Neural crest cell (in vitro differentiated cells): ENCODE data around the gene TLE2. TPM values are rescaled to one million over a fixed set of nuclear protein-coding genes. Genes with fewer than 3 reads are reported as not detected.

ENCODE experiments used
- DNase-seq: peaks from one replicate; pipeline ENCODE4 v3.0.0; 2021; ENCODE audit warnings: low read depth, mixed read lengths, low spot score
- H3K27ac Mint-ChIP-seq: one replicate; pipeline ENCODE4 v1.8.0; 2021; ENCODE audit warnings: mild to moderate bottlenecking, mixed read lengths; ENCODE audit not compliant: unreplicated experiment
- H3K27me3 Mint-ChIP-seq: 2 replicates; pipeline ENCODE4 v1.8.0; 2021; ENCODE audit warnings: low read depth, mild to moderate bottlenecking, mixed read lengths
- H3K36me3 Mint-ChIP-seq: 2 replicates; pipeline ENCODE4 v1.8.0; 2021; ENCODE audit warnings: low read depth, mild to moderate bottlenecking, mixed read lengths
- H3K4me1 Mint-ChIP-seq: 2 replicates; pipeline ENCODE4 v1.8.0; 2021; ENCODE audit warnings: mixed read lengths
- H3K4me3 Mint-ChIP-seq: one replicate; pipeline ENCODE4 v1.8.0; 2021; ENCODE audit warnings: mild to moderate bottlenecking, mixed read lengths
- H3K9me3 Mint-ChIP-seq: 2 replicates; pipeline ENCODE4 v1.8.0; 2021; ENCODE audit warnings: mixed read lengths
- total RNA-seq: library from RNA; stranded (reverse); gene quantifications from 2 replicates; pipeline ENCODE4 v1.2.1, GENCODE V29; 2021
- TF ChIP-seq, protein P1 (sequence below): fragments of 200-600 bp; sonication (generic); conservative IDR thresholded peaks from 2 replicates; pipeline ENCODE4 v1.5.0; 2021; ENCODE audit warnings: antibody characterized with exemption, mild to moderate bottlenecking

TLE2 gene
- total RNA-seq, 1 donor from 2014 or later = 1.4 TPM

DNA sequence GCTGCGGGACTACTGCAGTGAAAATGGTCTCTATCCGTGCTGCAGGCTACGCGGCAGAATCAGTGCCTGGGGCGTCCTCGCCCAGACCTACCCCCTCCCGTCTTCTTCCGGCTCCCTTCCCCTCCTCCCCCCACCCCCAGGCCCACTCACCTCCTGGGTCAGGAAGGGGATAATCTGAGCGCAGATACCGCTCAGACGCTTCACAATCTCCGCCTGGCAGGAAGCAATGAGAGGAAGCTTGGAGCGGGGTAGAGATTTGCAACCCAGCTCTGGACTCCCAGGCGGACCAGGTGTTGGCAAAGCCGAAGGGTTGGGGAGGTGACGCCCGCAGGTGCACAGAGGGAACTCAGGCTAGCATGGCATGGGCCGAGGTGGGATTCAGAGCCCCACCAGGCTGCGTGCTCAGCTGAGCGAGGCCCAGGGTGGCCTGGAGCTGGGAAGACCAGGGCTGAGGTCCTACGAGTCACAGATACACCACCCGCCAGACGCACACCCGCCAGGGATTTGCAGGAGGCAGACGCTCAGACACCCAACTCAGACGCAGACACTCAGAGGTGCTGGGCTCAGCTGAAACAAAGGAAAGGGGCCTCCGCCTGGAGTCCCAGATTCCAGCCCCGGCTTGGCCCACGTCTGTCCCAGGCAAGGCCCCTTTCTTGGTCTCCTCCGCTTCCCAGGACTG lies 4.1 kb downstream of the TLE2 start:
- TF ChIP-seq, protein P1, sequence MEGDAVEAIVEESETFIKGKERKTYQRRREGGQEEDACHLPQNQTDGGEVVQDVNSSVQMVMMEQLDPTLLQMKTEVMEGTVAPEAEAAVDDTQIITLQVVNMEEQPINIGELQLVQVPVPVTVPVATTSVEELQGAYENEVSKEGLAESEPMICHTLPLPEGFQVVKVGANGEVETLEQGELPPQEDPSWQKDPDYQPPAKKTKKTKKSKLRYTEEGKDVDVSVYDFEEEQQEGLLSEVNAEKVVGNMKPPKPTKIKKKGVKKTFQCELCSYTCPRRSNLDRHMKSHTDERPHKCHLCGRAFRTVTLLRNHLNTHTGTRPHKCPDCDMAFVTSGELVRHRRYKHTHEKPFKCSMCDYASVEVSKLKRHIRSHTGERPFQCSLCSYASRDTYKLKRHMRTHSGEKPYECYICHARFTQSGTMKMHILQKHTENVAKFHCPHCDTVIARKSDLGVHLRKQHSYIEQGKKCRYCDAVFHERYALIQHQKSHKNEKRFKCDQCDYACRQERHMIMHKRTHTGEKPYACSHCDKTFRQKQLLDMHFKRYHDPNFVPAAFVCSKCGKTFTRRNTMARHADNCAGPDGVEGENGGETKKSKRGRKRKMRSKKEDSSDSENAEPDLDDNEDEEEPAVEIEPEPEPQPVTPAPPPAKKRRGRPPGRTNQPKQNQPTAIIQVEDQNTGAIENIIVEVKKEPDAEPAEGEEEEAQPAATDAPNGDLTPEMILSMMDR = no peak
- DNase-seq = no peak
- no peaks in the 10 kb centered on the region for H3K9me3 Mint-ChIP-seq
- no peak overlapping the region for H3K4me3 Mint-ChIP-seq
- no peak overlapping the region for H3K27ac Mint-ChIP-seq
- H3K36me3 Mint-ChIP-seq = no peaks in the 10 kb centered on the region
- H3K27me3 Mint-ChIP-seq = peaks cover 79% of the 10 kb centered on the region
- peaks cover 7% of the 10 kb centered on the region for H3K4me1 Mint-ChIP-seq

DNA sequence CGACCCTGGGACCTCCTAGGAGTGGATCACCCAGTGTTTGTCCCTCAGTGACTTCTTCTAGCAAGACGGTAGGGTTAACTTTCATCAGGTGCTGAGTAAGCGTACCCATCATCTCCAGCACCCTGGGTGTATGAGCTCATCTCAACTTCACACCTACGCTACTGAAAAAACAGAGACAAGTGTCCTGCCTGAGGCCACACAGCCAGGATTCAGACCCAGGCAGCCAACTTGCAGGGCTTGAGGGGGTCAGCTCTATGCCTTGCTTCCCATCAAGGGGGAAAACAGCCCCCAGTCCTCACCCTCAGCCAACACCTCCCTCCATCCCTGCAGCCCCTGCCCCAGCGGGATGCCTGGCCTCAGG lies 4.6 kb downstream of the TLE2 start:
- Mint-ChIP-seq H3K27me3 (peaks cover 79% of the 10 kb centered on the region), H3K27ac (no peak overlapping the region), H3K36me3 (no peaks in the 10 kb centered on the region), H3K4me1 (peaks cover 5% of the 10 kb centered on the region), H3K9me3 (no peaks in the 10 kb centered on the region), H3K4me3 (no peak overlapping the region)
- no peak for DNase-seq
- TF ChIP-seq, protein P1 = no peak

DNA sequence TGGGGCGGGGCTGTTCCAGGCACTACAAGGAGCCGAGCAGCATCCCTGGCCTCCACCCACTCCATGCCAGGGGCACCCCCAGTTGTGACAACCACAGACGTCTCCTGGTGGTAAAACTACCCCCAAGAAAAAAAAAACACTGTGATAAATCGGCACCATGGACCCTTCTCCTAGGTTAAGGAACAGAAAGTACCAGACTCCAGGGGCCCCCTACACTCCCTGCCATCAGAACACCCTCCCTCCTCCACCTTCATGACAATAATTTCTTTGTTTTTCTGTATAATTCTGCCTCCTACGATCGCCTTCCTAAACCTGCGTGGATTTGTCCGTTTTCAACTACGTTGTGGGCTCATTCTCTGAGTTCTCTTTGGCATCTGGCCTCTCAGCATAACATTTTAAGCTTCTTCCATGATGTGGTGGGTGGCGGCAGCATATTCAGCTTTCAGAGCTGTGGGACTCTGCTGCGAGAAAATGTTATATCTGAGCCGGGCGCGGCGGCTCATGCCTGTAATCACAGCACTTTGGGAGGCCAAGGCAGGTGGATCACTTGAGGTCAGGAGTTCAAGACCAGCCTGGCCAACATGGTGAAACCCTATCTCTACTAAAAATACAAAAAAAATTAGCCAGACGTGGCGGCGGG lies 8.6 kb downstream of the TLE2 start:
- Mint-ChIP-seq H3K4me1 (peaks cover 5% of the 10 kb centered on the region), H3K9me3 (no peaks in the 10 kb centered on the region), H3K27me3 (peaks cover 48% of the 10 kb centered on the region), H3K4me3 (no peak overlapping the region), H3K36me3 (no peaks in the 10 kb centered on the region), H3K27ac (no peak overlapping the region)
- TF ChIP-seq, protein P1 = no peak
- DNase-seq = no peak

DNA sequence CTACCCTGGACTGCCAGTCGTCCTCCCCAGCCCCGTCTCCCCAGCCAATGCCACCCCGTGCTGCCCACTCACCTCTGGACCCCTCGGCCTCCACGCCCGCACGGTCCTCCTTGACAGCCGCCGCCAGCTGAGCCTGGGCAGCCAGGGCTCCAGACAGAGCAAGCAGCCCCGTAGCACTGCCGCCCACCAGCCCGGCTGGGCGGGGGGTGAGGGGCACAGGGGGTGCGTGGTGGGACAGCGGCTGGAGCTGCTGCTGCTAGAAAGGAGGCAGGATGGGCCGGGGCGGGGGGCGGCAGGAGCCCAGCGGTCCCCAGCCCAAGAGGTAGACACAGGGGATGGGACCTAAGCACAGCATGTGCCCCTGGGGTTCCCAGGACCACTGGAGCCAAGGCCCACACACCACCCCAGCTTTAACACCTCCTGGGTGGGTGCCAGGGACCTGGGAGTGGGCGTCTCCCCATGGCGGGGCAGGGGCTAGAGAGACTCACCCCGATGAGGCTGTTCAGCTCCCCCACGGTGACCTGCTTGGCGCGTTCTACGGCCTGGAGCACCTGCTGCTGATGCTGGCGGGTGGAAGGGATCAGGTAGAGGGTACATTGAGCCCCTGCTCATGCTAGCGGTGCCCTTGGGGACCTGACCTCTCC lies 9.7 kb downstream of the TLE2 start:
- Mint-ChIP-seq H3K4me3 (no peak overlapping the region), H3K4me1 (peaks cover 5% of the 10 kb centered on the region), H3K36me3 (no peaks in the 10 kb centered on the region), H3K27me3 (peaks cover 41% of the 10 kb centered on the region), H3K27ac (no peak overlapping the region), H3K9me3 (no peaks in the 10 kb centered on the region)
- TF ChIP-seq, protein P1 = no peak
- no peak for DNase-seq

DNA sequence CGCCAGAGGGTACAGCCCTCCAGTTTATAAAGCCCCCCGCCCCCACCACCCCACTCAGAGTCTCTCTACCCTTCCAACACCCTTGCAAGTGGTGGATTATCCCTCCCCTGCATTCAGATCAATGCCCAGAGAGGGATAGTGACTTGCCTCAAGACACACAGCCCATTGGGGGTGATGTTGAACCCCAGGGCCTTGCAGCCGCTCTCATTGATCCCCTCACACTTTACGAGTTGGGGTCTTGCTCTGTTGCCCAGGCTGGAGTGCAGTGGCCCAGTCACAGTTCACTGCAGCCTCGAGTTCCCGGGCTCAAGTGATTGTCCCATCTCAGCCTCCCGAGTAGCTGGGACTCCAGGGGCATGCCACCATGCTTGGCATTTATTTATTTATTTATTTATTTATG lies 11.2 kb downstream of the TLE2 start:
- Mint-ChIP-seq H3K4me1 (peaks cover 9% of the 10 kb centered on the region), H3K9me3 (no peaks in the 10 kb centered on the region), H3K4me3 (no peak overlapping the region), H3K27me3 (peaks cover 32% of the 10 kb centered on the region), H3K27ac (no peak overlapping the region), H3K36me3 (no peaks in the 10 kb centered on the region)
- no peak for DNase-seq
- TF ChIP-seq, protein P1 = no peak
